Measurements from ENCODE around the gene SLC38A8.

GRCh38 chr16:84001726-84002125 lies 40.9 kb downstream of the SLC38A8 start:
- TF ChIP-seq TCF12 (IDR thresholded peaks at IDR 0.05; ENCODE audit: low read depth) (no peak), YY1 (IDR thresholded peaks at IDR 0.05; ENCODE audit: low read depth) (no peak), REST (IDR thresholded peaks at IDR 0.05; ENCODE audit: low read depth) (no peak)
